ENCODE results near the gene NOL7. TPM values are rescaled to one million over a fixed set of nuclear protein-coding genes. Genes with fewer than 3 reads are reported as not detected.

The NOL7 gene
- total and polyA plus RNA-seq, 9 of the 15 experiments (the other 6 are each of a cell fraction or from before 2014, with no cell fraction given), result 19.4 to 235 (median 157) TPM

DNA sequence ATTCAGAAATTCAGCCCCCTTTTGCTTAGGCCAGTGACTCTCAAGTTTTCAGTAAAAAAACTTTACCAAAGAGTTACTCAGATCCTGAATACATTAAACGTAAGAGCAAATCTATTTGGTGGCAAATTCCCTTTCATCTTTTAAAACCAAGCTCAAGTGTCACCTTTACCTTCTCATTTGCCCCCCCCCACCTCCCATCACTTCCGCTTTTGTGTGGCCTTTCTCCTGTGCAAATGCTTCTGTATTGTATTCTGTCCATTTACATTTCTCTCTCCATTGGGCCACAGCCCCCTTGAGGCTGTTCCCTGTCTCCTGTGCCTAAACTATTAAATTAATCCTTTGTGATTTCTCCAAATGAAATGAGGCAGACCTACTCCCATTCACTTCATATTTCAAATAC lies 1.9 kb downstream of the NOL7 start:
- no peak for ATAC-seq
- no TSS peak for BruUV-seq (replicated peaks)
- Histone ChIP-seq H3K4me3 (peak overlapping the region; percentile 80; the same call in 1 of the 2 replicates), H3K79me2 (ENCODE audit: control insufficient read depth, insufficient read depth, low read length) (peaks cover 59% of the 10 kb centered on the region), H4K20me1 (replicated peaks; ENCODE audit: control insufficient read depth, insufficient read depth, low read length) (0 out of 2 replicates have a peak, but pooled peaks cover 8% of the 10 kb centered on the region), H3K27me3 (ENCODE audit: control insufficient read depth in 2 of 2, insufficient read depth in 2 of 2, low read length in 2 of 2) (no peaks in the 10 kb centered on the region), H3K27ac (ENCODE audit: extremely low read depth, low read depth, low read length) (peak overlapping the region; percentile 15; the same call in 1 of the 3 replicates), H3K9me3 (replicated peaks; ENCODE audit: control insufficient read depth, insufficient read depth, low read depth, low read length) (no peaks in the 10 kb centered on the region), H3K9me1 (ENCODE audit: control insufficient read depth, insufficient read depth, low read length) (no peaks in the 10 kb centered on the region), H3K4me2 (ENCODE audit: insufficient read depth, low read length) (0 out of 2 replicates have a peak overlapping the region, but pooled peaks have one; percentile 14), H3K36me3 (ENCODE audit: control insufficient read depth, insufficient read depth, low read length) (peaks cover 62% of the 10 kb centered on the region), H3K4me1 (replicated peaks in 1 of 2; ENCODE audit: control insufficient read depth in 2 of 2, insufficient read depth in 2 of 2, low read length in 2 of 2) (peaks cover 11 to 17% of the 10 kb centered on the region in 2 experiments), H2AFZ (ENCODE audit: low read depth, low read length) (no peak overlapping the region), H3K9ac (ENCODE audit: insufficient read depth in 1 of 2, low read depth in 2 of 2, low read length in 2 of 2) (peak overlapping the region in 1 of 2 experiments; percentile 95; a peak in 1 of 4 replicates)
- no peak for FAIRE-seq
- POLR2A ChIA-PET, result interaction anchor here (0.6 to 4.9 kb wide), 10 partner anchors 8 to 316 kb away, joined by 3 to 31 read pairs (median 4); partner anchors contain the start of genes RANBP9 and SIRT5
- 57% methylated on average over 2 of the region's 2 CpGs for WGBS (ENCODE audit: insufficient coverage, low coverage, missing lambda C conversion rate)
- CTCF ChIA-PET (ENCODE audit: low intra/inter-chr PET ratio), result no interaction called here
- DNase-seq (ENCODE audit: extremely low read depth in 1 of 4, low spot score in 3 of 4), result no peak
- intact Hi-C loops (cut with micrococcal nuclease), result loop anchor here (5.0 kb wide), 1 partner anchor 60 kb away; no protein-coding TSS in a partner anchor
- in situ Hi-C loops (cut with MboI), result no loop called here
- TF ChIP-seq, protein P1, sequence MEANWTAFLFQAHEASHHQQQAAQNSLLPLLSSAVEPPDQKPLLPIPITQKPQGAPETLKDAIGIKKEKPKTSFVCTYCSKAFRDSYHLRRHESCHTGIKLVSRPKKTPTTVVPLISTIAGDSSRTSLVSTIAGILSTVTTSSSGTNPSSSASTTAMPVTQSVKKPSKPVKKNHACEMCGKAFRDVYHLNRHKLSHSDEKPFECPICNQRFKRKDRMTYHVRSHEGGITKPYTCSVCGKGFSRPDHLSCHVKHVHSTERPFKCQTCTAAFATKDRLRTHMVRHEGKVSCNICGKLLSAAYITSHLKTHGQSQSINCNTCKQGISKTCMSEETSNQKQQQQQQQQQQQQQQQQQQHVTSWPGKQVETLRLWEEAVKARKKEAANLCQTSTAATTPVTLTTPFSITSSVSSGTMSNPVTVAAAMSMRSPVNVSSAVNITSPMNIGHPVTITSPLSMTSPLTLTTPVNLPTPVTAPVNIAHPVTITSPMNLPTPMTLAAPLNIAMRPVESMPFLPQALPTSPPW (CRISPR knock-in tag; IDR thresholded peaks at IDR 0.05), result 0 out of 2 replicates have a peak, but pooled peaks have one; percentile 6
- no peak for TF ChIP-seq KLF16 (IDR thresholded peaks at IDR 0.05)
- no peak for TF ChIP-seq CREBBP (IDR thresholded peaks at IDR 0.05; ENCODE audit: low read depth, low read length)
- 0 out of 2 replicates have a peak, but pooled peaks have one; percentile 61 for TF ChIP-seq POLR2AphosphoS2 (IDR thresholded peaks at IDR 0.05; ENCODE audit: low read length)
- TF ChIP-seq FOSL1 (tag; conservative IDR thresholded peaks at IDR 0.05), result no peak
- no peak for TF ChIP-seq NCOA2 (IDR thresholded peaks at IDR 0.05; ENCODE audit: partially characterized antibody in 2 of 2)
- TF ChIP-seq SNRNP70 (optimal IDR thresholded peaks at IDR 0.05; ENCODE audit: low read depth, low read length), result no peak
- no peak for TF ChIP-seq XRCC5 (IDR thresholded peaks at IDR 0.05; ENCODE audit: low read depth, low read length)
- no peak for TF ChIP-seq ZNF121 (CRISPR knock-in tag; conservative IDR thresholded peaks at IDR 0.05)
- TF ChIP-seq SPI1 (IDR thresholded peaks at IDR 0.05; ENCODE audit: borderline replicate concordance, low read depth, low read length), result peak; percentile 89
- no peak for TF ChIP-seq ZNF124 (CRISPR knock-in tag; IDR thresholded peaks at IDR 0.05)
- no peak for TF ChIP-seq ETS2 (tag; IDR thresholded peaks at IDR 0.05; ENCODE audit: borderline replicate concordance, poor library complexity, severe bottlenecking)
- TF ChIP-seq, protein P2, sequence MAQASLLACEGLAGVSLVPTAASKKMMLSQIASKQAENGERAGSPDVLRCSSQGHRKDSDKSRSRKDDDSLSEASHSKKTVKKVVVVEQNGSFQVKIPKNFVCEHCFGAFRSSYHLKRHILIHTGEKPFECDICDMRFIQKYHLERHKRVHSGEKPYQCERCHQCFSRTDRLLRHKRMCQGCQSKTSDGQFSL (CRISPR knock-in tag; IDR thresholded peaks at IDR 0.05), result peak; percentile 84
- TF ChIP-seq, protein P2 (tag; IDR thresholded peaks at IDR 0.05), result no peak
- peak; percentile 7; the same call in 1 of the 2 replicates for TF ChIP-seq POLR2AphosphoS5 (IDR thresholded peaks at IDR 0.05; ENCODE audit: control insufficient read depth, insufficient read depth, low read depth, low read length)
